H1 (cell line): ENCODE data around the gene RBMS1. TPM values are rescaled to one million over a fixed set of nuclear protein-coding genes. Genes with fewer than 3 reads are reported as not detected.

Source experiments
- CTCF ChIA-PET: fragments of 300-600 bp; sonication (Branson Sonifier 250); formaldehyde crosslinking; loops from one replicate; lab custom pipeline; 2021; ENCODE audit not compliant: partially characterized antibody; lab: Charles Lee
- POLR2A ChIA-PET: fragments of 300-600 bp; sonication (Branson Sonifier 250); formaldehyde crosslinking; loops from one replicate; lab custom pipeline; 2021; ENCODE audit warnings: inconsistent platforms; ENCODE audit not compliant: partially characterized antibody; lab: Charles Lee
- DNase-seq, 2 experiments: peaks; one replicate each; pipeline versions ENCODE4 v3.0.0 to v3.0.0-alpha.2; 2010 to 2022; ENCODE audit warnings: low spot score in 2 of 2, low read depth in 1 of 2, mixed read lengths in 1 of 2
- FAIRE-seq: peaks from 2 replicates; lab custom pipeline; 2011; peaks lifted over from hg19 to GRCh38; lab: Jason Lieb, UNC
- H2AFZ ChIP-seq: 2 replicates; pipeline ENCODE4 v1.8.1; 2012; ENCODE audit warnings: low read length, inconsistent platforms
- H2AK5ac ChIP-seq: 2 replicates; pipeline ENCODE4 v1.6.1; 2013; ENCODE audit warnings: low read depth, low read length
- H2BK120ac ChIP-seq: replicated peaks from 2 replicates; pipeline ENCODE3; 2013; ENCODE audit warnings: low read depth, low read length, inconsistent platforms
- H2BK12ac ChIP-seq: 2 replicates; pipeline ENCODE4 v1.6.1; 2013; ENCODE audit warnings: low read depth, low read length
- H2BK15ac ChIP-seq: 2 replicates; pipeline ENCODE4 v1.6.1; 2013; ENCODE audit warnings: low read length
- H2BK20ac ChIP-seq: 2 replicates; pipeline ENCODE4 v1.6.1; 2013; ENCODE audit warnings: low read length
- H2BK5ac ChIP-seq: 2 replicates; pipeline ENCODE4 v1.6.1; 2013; ENCODE audit warnings: low read depth, low read length
- H3K14ac ChIP-seq: 2 replicates; pipeline ENCODE4 v1.6.1; 2013; ENCODE audit warnings: inconsistent platforms; ENCODE audit not compliant: insufficient read length
- H3K18ac ChIP-seq: 2 replicates; pipeline ENCODE4 v1.6.1; 2013; ENCODE audit warnings: low read length; ENCODE audit errors: extremely low read depth
- H3K23ac ChIP-seq: 2 replicates; pipeline ENCODE4 v1.6.1; 2013; ENCODE audit warnings: inconsistent platforms; ENCODE audit not compliant: insufficient read length
- H3K23me2 ChIP-seq: 2 replicates; pipeline ENCODE4 v1.6.1; 2013; ENCODE audit warnings: low read depth, low read length
- H3K27ac ChIP-seq: 2 replicates; pipeline ENCODE4 v1.6.1; 2011; ENCODE audit warnings: low read depth, low read length, inconsistent platforms
- H3K27me3 ChIP-seq, 4 experiments: replicated peaks in 1 of 4; 1 replicate in 1 of 4; 2 replicates in 3 of 4; pipeline versions ENCODE4 v1.6.1 to v1.8.1; 2011 to 2013; ENCODE audit warnings: low read length in 3 of 4, mild to moderate bottlenecking in 3 of 4, inconsistent platforms in 2 of 4, mixed read lengths in 2 of 4, moderate library complexity in 1 of 4; ENCODE audit not compliant: control insufficient read depth in 3 of 4, insufficient read depth in 3 of 4; ENCODE audit errors: extremely low read depth in 1 of 4
- H3K36me3 ChIP-seq, 4 experiments: 2 replicates each; pipeline versions ENCODE4 v1.6.1 to v1.8.1; 2011 to 2013; ENCODE audit warnings: mild to moderate bottlenecking in 4 of 4, low read length in 3 of 4, moderate library complexity in 2 of 4, control low read depth in 1 of 4, inconsistent platforms in 1 of 4; ENCODE audit not compliant: insufficient read depth in 4 of 4, control insufficient read depth in 2 of 4
- H3K4ac ChIP-seq: replicated peaks from 2 replicates; pipeline ENCODE3; 2013; ENCODE audit warnings: low read length, low read depth, mixed read lengths, inconsistent platforms; ENCODE audit not compliant: insufficient read length
- H3K4me1 ChIP-seq, 4 experiments: replicated peaks in 1 of 4; 1 replicate in 1 of 4; 2 replicates in 3 of 4; pipeline versions ENCODE4 v1.6.1 to v1.8.1; 2011 to 2013; ENCODE audit warnings: low read length in 3 of 4, inconsistent platforms in 2 of 4, mixed read lengths in 1 of 4; ENCODE audit not compliant: insufficient read depth in 4 of 4, control insufficient read depth in 3 of 4
- H3K4me2 ChIP-seq, 2 experiments: 2 replicates each; pipeline versions ENCODE4 v1.6.1 to v1.8.1; 2011 to 2013; ENCODE audit warnings: low read depth in 2 of 2, low read length in 2 of 2, control low read depth in 1 of 2, inconsistent platforms in 1 of 2, mild to moderate bottlenecking in 1 of 2; ENCODE audit not compliant: insufficient read depth in 1 of 2
- H3K4me3 ChIP-seq, 4 experiments: fragments of 200-600, 300-600 bp in 1 of 4; sonication (generic), shearing (Covaris generic), sonication (Bioruptor Twin) in 1 of 4; 2 replicates each; pipeline versions ENCODE4 v1.5.1 to v1.8.1; 2011 to 2016; ENCODE audit warnings: low read length in 4 of 4, low read depth in 3 of 4, control low read depth in 2 of 4, inconsistent platforms in 2 of 4, mild to moderate bottlenecking in 2 of 4, mixed read lengths in 1 of 4, moderate library complexity in 1 of 4; ENCODE audit not compliant: insufficient read depth in 2 of 4; ENCODE audit errors: extremely low read depth in 1 of 4
- H3K56ac ChIP-seq: replicated peaks from 2 replicates; pipeline ENCODE3; 2013; ENCODE audit warnings: low read depth, mild to moderate bottlenecking, mixed read lengths, low read length, inconsistent platforms; ENCODE audit not compliant: insufficient read length
- H3K79me1 ChIP-seq: 2 replicates; pipeline ENCODE4 v1.6.1; 2013; ENCODE audit warnings: low read depth, low read length, control low read depth
- H3K79me2 ChIP-seq, 2 experiments: 2 replicates each; pipeline versions ENCODE4 v1.6.1 to v1.8.1; 2012 to 2013; ENCODE audit warnings: low read length in 2 of 2, mild to moderate bottlenecking in 2 of 2, inconsistent platforms in 1 of 2; ENCODE audit not compliant: insufficient read depth in 2 of 2, control insufficient read depth in 1 of 2
- H3K9ac ChIP-seq, 4 experiments: replicated peaks in 1 of 4; 1 replicate in 1 of 4; 2 replicates in 3 of 4; pipeline versions ENCODE4 v1.6.1 to v1.8.1; 2011 to 2013; ENCODE audit warnings: low read depth in 3 of 4, low read length in 3 of 4, control low read depth in 2 of 4, mild to moderate bottlenecking in 2 of 4, moderate library complexity in 2 of 4, inconsistent platforms in 1 of 4; ENCODE audit errors: extremely low read depth in 1 of 4
- H3K9me3 ChIP-seq, 2 experiments: 2 replicates each; pipeline versions ENCODE4 v1.6.1 to v1.8.1; 2012 to 2013; ENCODE audit warnings: mild to moderate bottlenecking in 2 of 2, moderate library complexity in 2 of 2, control low read depth in 1 of 2, inconsistent platforms in 1 of 2, low read depth in 1 of 2, low read length in 1 of 2, mixed read lengths in 1 of 2; ENCODE audit not compliant: insufficient read depth in 2 of 2
- H4K20me1 ChIP-seq, 2 experiments: replicated peaks in 1 of 2; 2 replicates each; pipeline versions ENCODE3 to v1.8.1; 2011 to 2013; ENCODE audit warnings: inconsistent platforms in 2 of 2, low read length in 2 of 2, mild to moderate bottlenecking in 1 of 2; ENCODE audit not compliant: insufficient read depth in 2 of 2, control insufficient read depth in 1 of 2
- H4K5ac ChIP-seq: 2 replicates; pipeline ENCODE4 v1.6.1; 2013; ENCODE audit warnings: low read length, low read depth, mixed read lengths, inconsistent platforms; ENCODE audit not compliant: insufficient read length
- H4K8ac ChIP-seq: 2 replicates; pipeline ENCODE4 v1.8.0; 2013; ENCODE audit warnings: mild to moderate bottlenecking, moderate library complexity, low read length, inconsistent platforms; ENCODE audit not compliant: insufficient read depth; ENCODE audit errors: extremely low read depth
- H4K91ac ChIP-seq: replicated peaks from 2 replicates; pipeline ENCODE3; 2013; ENCODE audit warnings: low read length, mixed read lengths, inconsistent platforms; ENCODE audit not compliant: insufficient read length
- ASH2L ChIP-seq: fragments of 200-600, 300-600 bp; sonication (generic); IDR thresholded peaks from one replicate; pipeline ENCODE4 v1.7.1; 2017; ENCODE audit warnings: low read length
- BACH1 ChIP-seq: IDR thresholded peaks from 2 replicates; pipeline ENCODE4 v1.6.1; 2012; ENCODE audit warnings: low read length, improper control_type of control experiment
- CBX8 ChIP-seq: fragments of 300-800, 300-1000 bp; sonication (generic); IDR thresholded peaks from 2 replicates; pipeline ENCODE4 v1.7.1; 2016; ENCODE audit warnings: low read depth, low read length, borderline replicate concordance
- POU5F1 ChIP-seq: IDR thresholded peaks from 2 replicates; pipeline ENCODE4 v1.6.1; 2011; ENCODE audit warnings: low read depth, mild to moderate bottlenecking, low read length, moderate library complexity
- SP2 ChIP-seq: IDR thresholded peaks from 2 replicates; pipeline ENCODE4 v1.6.1; 2012; ENCODE audit warnings: mild to moderate bottlenecking, low read length, inconsistent platforms
- SP4 ChIP-seq: IDR thresholded peaks from 2 replicates; pipeline ENCODE4 v1.6.1; 2012; ENCODE audit warnings: low read length, inconsistent platforms
- TAF1 ChIP-seq: IDR thresholded peaks from 2 replicates; pipeline ENCODE4 v1.6.1; 2011; ENCODE audit warnings: mild to moderate bottlenecking, low read depth, low read length
- TAF7 ChIP-seq: optimal IDR thresholded peaks from 2 replicates; pipeline ENCODE3; 2011; ENCODE audit warnings: low read depth, mild to moderate bottlenecking, inconsistent platforms, low read length, moderate library complexity, borderline replicate concordance
- WGBS, 2 experiments: shearing (Covaris generic) in 1 of 2; methylation state at CpG; one replicate each; pipeline versions ENCODE4 v1.1.6 to v1.1.7; 2013 to 2015; ENCODE audit warnings: low lambda C conversion rate in 2 of 2, mixed read lengths in 2 of 2, inconsistent platforms in 1 of 2, low coverage in 1 of 2, missing lambda C conversion rate in 1 of 2; ENCODE audit not compliant: insufficient replicate concordance in 2 of 2, insufficient coverage in 1 of 2, insufficient read length in 1 of 2; ENCODE audit errors: extremely low coverage in 1 of 2, missing lambda C conversion rate in 1 of 2; 5-methylcytosine and 5-hydroxymethylcytosine counted together
- polyA plus RNA-seq, 7 experiments: library from polyadenylated mRNA; depleted of rRNA in 3 of 7; stranded (reverse) in 5 of 7; unstranded in 2 of 7; fragments of >200 nt in 5 of 7; fragments of 200-250 nt in 2 of 7; gene quantifications; 1 replicate in 5 of 7; 2 replicates in 1 of 7; 4 replicates in 1 of 7; pipeline versions ENCODE4 v1.2.1 to v1.2.3, GENCODE V29; 2011 to 2013; ENCODE audit warnings: missing spikeins in 2 of 7, mixed read lengths in 2 of 7
- total RNA-seq: library from RNA; stranded (reverse); fragmentation: NEBNext Ultra II Directional; extraction: Animal tissue kit (Norgen Biotek cat#: 25700); gene quantifications from 2 replicates; pipeline ENCODE4 v1.2.1, GENCODE V29; 2021

The RBMS1 gene
- total and polyA plus RNA-seq, 2 of the 8 experiments (the other 6 are each of a cell fraction or from before 2014, with no cell fraction given), result 53.7 to 60.0 TPM

GRCh38 chr2:160338901-160339685 is 154.5 kb downstream of the RBMS1 start:
- Histone ChIP-seq H3K79me2 (peaks cover 0 to 46% of the 10 kb centered on the region in 2 experiments; a peak in 2 of 4 replicates), H3K4ac (no peak overlapping the region)
- no peak for DNase-seq

More at GRCh38 chr2:160338901-160339685, 154.5 kb downstream of the RBMS1 start:
- Histone ChIP-seq H2BK5ac (no peak overlapping the region), H3K27ac (no peak overlapping the region), H3K4me1 (peaks cover 0 to 4% (median 0%) of the 10 kb centered on the region in 4 experiments; a peak in 1 of 7 replicates), H2BK20ac (no peak overlapping the region), H3K4me3 (no peak overlapping the region), H3K23me2 (no peaks in the 10 kb centered on the region), H2BK15ac (no peak overlapping the region), H3K23ac (no peak overlapping the region), H2BK12ac (no peak overlapping the region), H4K91ac (no peak overlapping the region), H3K79me1 (peaks cover 4% of the 10 kb centered on the region; the same call in 1 of the 2 replicates), H3K18ac (no peak overlapping the region), H2AK5ac (no peak overlapping the region), H3K9me3 (no peaks in the 10 kb centered on the region), H2BK120ac (no peak overlapping the region), H3K4me2 (no peak overlapping the region), H3K9ac (no peak overlapping the region; a peak in 1 of 7 replicates), H4K8ac (no peak overlapping the region), H4K5ac (no peak overlapping the region), H3K36me3 (no peaks in the 10 kb centered on the region), H4K20me1 (peaks cover 2 to 6% of the 10 kb centered on the region in 2 experiments), H3K14ac (no peak overlapping the region), H3K56ac (no peak overlapping the region), H2AFZ (no peak overlapping the region), H3K27me3 (no peaks in the 10 kb centered on the region)
- ChIA-PET POLR2A (interaction anchor here (0.8 kb wide), 1 partner anchor 20 kb away, joined by 4 read pairs; no protein-coding TSS in a partner anchor), CTCF (interaction anchor here (1.0 to 2.0 kb wide), 6 partner anchors 9 to 632 kb away, joined by 3 to 9 read pairs (median 4); no protein-coding TSS in a partner anchor)
- TF ChIP-seq POU5F1 (no peak), BACH1 (no peak), SP4 (no peak), ASH2L (no peak), SP2 (no peak), CBX8 (no peak), TAF7 (no peak), TAF1 (no peak)
- FAIRE-seq, result no peak
- WGBS, 2 experiments, result 84% methylated on average over 5 of the region's 5 CpGs; no CpG with 5 or more reads in 1 of the 2 experiments
